Measurements from ENCODE around the gene WDFY2. TPM values are rescaled to one million over a fixed set of nuclear protein-coding genes. Genes with fewer than 3 reads are reported as not detected.

Gene WDFY2
- total and polyA plus RNA-seq, 7 donors, result 0.66 to 5.3 (median 1.7) TPM

DNA sequence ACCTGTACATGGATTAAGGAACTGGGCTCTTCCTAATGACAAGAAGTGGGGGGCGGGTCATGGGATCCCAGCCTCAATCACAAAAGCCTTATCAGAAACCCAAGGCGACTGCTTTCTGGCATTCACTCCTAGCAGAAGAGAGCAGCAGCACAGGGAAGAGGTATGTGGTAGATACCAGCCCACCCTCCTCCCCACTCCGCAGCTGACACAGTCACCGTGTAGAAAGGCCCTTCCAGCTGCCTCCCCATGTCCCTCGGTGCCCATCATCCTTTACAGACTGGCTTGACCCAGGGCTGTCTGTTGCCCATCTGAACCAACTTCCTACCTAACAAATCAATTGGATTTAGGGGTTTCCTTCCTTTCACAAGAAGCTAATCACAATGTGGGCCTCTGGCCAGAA lies 222.8 kb downstream of the WDFY2 start:
- H3K27ac ChIP-seq, result no peak overlapping the region
- intact Hi-C loops (cut with DNase I), result loop anchor here (10.0 kb wide), 2 partner anchors 352 to 848 kb away; partner anchors contain the start of genes INTS6 (in 1 of the 2) and SUGT1 (in 1 of the 2)
- ATAC-seq (no peak), DNase-seq (no peak)
- H3K4me1 ChIP-seq, result peaks cover 13% of the 10 kb centered on the region
- H3K4me3 ChIP-seq, result no peak overlapping the region
- 58 to 66% (median 61%) methylated on average over 5 of the region's 5 CpGs for WGBS, 3 donors
- no peaks in the 10 kb centered on the region for H3K27me3 ChIP-seq (ENCODE audit: insufficient read depth in 3 of 3, low read length in 2 of 3)
- no peaks in the 10 kb centered on the region for H3K9me3 ChIP-seq
- no peaks in the 10 kb centered on the region for H3K36me3 ChIP-seq (ENCODE audit: insufficient read depth in 1 of 2, low read depth in 1 of 2)
- TF ChIP-seq, protein P1, sequence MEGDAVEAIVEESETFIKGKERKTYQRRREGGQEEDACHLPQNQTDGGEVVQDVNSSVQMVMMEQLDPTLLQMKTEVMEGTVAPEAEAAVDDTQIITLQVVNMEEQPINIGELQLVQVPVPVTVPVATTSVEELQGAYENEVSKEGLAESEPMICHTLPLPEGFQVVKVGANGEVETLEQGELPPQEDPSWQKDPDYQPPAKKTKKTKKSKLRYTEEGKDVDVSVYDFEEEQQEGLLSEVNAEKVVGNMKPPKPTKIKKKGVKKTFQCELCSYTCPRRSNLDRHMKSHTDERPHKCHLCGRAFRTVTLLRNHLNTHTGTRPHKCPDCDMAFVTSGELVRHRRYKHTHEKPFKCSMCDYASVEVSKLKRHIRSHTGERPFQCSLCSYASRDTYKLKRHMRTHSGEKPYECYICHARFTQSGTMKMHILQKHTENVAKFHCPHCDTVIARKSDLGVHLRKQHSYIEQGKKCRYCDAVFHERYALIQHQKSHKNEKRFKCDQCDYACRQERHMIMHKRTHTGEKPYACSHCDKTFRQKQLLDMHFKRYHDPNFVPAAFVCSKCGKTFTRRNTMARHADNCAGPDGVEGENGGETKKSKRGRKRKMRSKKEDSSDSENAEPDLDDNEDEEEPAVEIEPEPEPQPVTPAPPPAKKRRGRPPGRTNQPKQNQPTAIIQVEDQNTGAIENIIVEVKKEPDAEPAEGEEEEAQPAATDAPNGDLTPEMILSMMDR (IDR thresholded peaks at IDR 0.05), result no peak

DNA sequence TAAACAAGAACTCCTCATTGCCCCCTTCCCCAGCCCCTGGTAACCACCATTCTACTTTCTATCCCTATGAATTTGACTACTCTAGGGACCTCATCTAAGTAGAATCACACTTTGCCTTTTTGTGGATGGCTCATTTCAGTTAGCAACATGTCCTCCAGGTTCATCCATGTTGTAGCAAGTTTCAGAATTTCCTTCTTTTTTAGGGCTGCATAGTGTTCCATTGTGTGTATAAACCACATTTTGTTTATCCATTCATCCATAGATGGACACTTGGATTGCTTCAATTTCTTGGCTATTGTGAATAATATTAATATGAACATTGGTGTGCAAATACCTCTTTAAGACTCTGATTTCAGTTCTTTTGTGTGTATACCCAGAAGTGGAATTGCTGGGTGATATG lies 224.5 kb downstream of the WDFY2 start:
- H3K27me3 ChIP-seq (ENCODE audit: insufficient read depth in 3 of 3, low read length in 2 of 3), result no peaks in the 10 kb centered on the region
- TF ChIP-seq, protein P1 (IDR thresholded peaks at IDR 0.05), result no peak
- no peaks in the 10 kb centered on the region for H3K4me1 ChIP-seq
- intact Hi-C loops (cut with DNase I), result loop anchor here (10.0 kb wide), 2 partner anchors 354 to 846 kb away; partner anchors contain the start of genes INTS6 (in 1 of the 2) and SUGT1 (in 1 of the 2)
- H3K4me3 ChIP-seq, result no peak overlapping the region
- no peak overlapping the region for H3K27ac ChIP-seq
- H3K9me3 ChIP-seq, result no peaks in the 10 kb centered on the region
- ATAC-seq (no peak), DNase-seq (no peak)
- no peaks in the 10 kb centered on the region for H3K36me3 ChIP-seq (ENCODE audit: insufficient read depth in 1 of 2, low read depth in 1 of 2)

GRCh38 chr13:51811046-51811445 lies 226.8 kb downstream of the WDFY2 start:
- peaks cover 6% of the 10 kb centered on the region for H3K4me1 ChIP-seq
- intact Hi-C loops (cut with DNase I), result no loop called here
- no peak overlapping the region for H3K4me3 ChIP-seq
- WGBS, 3 donors, result 53 to 64% (median 62%) methylated on average over 12 of the region's 12 CpGs
- no peaks in the 10 kb centered on the region for H3K9me3 ChIP-seq
- no peak for ATAC-seq
- no peaks in the 10 kb centered on the region for H3K27me3 ChIP-seq (ENCODE audit: insufficient read depth in 3 of 3, low read length in 2 of 3)
- DNase-seq, result no peak
- no peak overlapping the region for H3K27ac ChIP-seq
- TF ChIP-seq, protein P1 (IDR thresholded peaks at IDR 0.05), result no peak
- H3K36me3 ChIP-seq (ENCODE audit: insufficient read depth in 1 of 2, low read depth in 1 of 2), result no peaks in the 10 kb centered on the region

DNA sequence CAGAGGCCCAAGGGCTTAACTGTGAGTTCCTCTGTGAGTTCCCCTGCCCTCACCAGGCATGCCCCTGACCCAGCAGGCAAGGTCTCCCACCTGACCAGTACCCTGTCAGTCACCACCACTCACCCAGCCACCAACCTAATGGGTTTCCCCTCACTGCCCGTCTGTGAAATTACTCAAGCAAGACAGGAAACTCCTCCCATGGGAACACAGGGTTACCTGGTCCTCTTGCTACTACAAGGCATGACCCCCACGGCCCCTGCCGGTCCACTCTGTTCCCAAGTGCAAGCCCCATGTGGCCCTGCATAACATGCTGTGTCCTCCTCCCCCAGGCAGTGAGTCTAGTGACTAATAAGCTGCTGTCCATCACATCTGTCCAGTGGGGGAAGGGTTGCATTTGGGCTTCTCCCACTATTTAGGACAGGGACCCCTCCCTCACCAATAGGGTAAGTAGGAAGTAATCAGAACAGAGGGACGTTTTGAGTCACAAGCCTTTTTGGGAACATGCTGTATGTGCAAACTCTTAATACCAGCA lies 227.7 kb downstream of the WDFY2 start:
- 51 to 60% (median 58%) methylated on average over 4 of the region's 4 CpGs for WGBS, 3 donors
- no peak overlapping the region for H3K27ac ChIP-seq
- no peak overlapping the region for H3K4me3 ChIP-seq
- ATAC-seq (peak in 1 of 4 donors; percentile 27), DNase-seq (no peak)
- TF ChIP-seq, protein P1 (IDR thresholded peaks at IDR 0.05), result no peak
- no peaks in the 10 kb centered on the region for H3K36me3 ChIP-seq (ENCODE audit: insufficient read depth in 1 of 2, low read depth in 1 of 2)
- H3K4me1 ChIP-seq, result peaks cover 6% of the 10 kb centered on the region
- no peaks in the 10 kb centered on the region for H3K9me3 ChIP-seq
- H3K27me3 ChIP-seq (ENCODE audit: insufficient read depth in 3 of 3, low read length in 2 of 3), result no peaks in the 10 kb centered on the region
- intact Hi-C loops (cut with DNase I), result no loop called here

DNA sequence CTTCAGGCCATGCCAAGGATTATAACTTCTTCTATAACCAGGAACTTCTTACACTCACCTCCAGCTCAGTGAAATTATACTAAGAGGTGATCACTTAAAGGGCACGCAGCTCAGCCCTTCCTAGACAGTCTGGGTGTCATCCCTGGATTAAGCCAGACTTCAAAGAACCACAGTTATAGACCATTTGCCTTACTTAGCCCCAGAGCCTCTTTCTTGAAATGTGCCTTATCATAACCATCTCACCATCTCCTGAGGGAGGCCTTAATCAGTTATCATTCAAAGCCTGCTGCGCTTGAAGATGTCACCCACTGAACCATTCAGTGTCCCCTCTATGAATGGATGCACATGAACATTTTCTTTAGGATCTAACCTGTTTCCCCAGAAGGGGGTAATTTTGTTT lies 229.8 kb downstream of the WDFY2 start:
- DNase-seq, result no peak
- 97 to 100% (median 98%) methylated on average over 2 of the region's 2 CpGs for WGBS, 3 donors
- no peaks in the 10 kb centered on the region for H3K36me3 ChIP-seq (ENCODE audit: insufficient read depth in 1 of 2, low read depth in 1 of 2)
- TF ChIP-seq, protein P1 (IDR thresholded peaks at IDR 0.05), result no peak
- no peak overlapping the region for H3K4me3 ChIP-seq
- no peak overlapping the region for H3K27ac ChIP-seq
- ATAC-seq, result no peak
- no peaks in the 10 kb centered on the region for H3K27me3 ChIP-seq (ENCODE audit: insufficient read depth in 3 of 3, low read length in 2 of 3)
- no peaks in the 10 kb centered on the region for H3K9me3 ChIP-seq
- H3K4me1 ChIP-seq, result peaks cover 14% of the 10 kb centered on the region
- intact Hi-C loops (cut with DNase I), result loop anchor here (2.0 kb wide), 1 partner anchor 315 kb away; the partner anchor contains the start of gene NEK5 (in 2 of the 2)

Data from psoas muscle (tissue), 8 donors.